HG03060 (cell line): Measurements from ENCODE around the gene CDH5.

Source experiments
- ATAC-seq: cut with Tn5 transposase; IDR thresholded peaks from one replicate; pipeline ENCODE4 v1.9.1; 2021; ENCODE audit warnings: low read depth, moderate number of reproducible peaks; ENCODE audit not compliant: unreplicated experiment

The CDH5 gene

GRCh38 chr16:66372898-66373155 lies 6.3 kb downstream of the CDH5 start:
- ATAC-seq, result no peak

DNA sequence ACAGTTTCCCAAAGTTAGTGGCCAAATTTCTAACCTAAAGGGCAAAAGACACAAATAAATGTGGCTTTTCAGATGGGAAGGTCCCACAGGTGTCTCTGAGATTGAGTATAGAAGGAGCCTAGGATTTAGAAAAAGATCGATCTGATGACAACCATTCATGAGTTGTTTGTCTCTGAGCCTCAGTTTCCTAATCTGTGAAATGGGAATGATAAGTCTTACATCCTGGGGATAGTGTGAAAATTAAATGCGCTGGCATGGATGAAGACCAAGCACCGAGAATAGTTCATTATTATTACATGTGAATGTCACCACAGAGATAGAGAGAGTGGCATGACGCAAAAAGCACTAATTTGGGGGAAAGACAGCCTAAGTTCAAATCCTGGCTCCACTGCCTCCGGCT lies 7.2 kb downstream of the CDH5 start:
- ATAC-seq, result no peak

GRCh38 chr16:66374176-66374575 lies 7.7 kb downstream of the CDH5 start:
- ATAC-seq, result no peak

DNA sequence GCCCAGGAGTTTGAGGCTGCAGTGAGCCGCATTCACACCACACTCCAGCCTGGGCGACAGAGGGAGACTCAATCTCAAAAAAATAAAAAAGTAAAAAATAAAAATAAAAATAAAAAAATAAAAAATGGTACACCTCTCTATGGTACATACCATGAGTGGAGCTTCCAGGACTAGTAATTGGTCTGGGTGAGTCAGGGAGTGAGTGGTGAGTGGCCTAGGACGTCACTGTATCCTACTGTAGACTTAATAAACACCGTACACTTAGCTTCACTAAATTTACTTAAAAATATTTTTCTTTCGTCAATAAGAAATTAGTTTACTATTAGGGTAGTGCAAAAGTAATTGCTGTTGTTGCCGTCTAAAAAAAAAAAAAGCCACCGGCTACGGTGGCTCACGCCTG lies 9.0 kb downstream of the CDH5 start:
- ATAC-seq, result no peak

- no peak for ATAC-seq
Observed at GRCh38 chr16:66376114-66376513, 9.6 kb downstream of the CDH5 start.

GRCh38 chr16:66376577-66377305 lies 10.2 kb downstream of the CDH5 start:
- ATAC-seq, result no peak

GRCh38 chr16:66377324-66377723 lies 10.8 kb downstream of the CDH5 start:
- no peak for ATAC-seq

GRCh38 chr16:66378741-66379570 lies 12.5 kb downstream of the CDH5 start:
- no peak for ATAC-seq

DNA sequence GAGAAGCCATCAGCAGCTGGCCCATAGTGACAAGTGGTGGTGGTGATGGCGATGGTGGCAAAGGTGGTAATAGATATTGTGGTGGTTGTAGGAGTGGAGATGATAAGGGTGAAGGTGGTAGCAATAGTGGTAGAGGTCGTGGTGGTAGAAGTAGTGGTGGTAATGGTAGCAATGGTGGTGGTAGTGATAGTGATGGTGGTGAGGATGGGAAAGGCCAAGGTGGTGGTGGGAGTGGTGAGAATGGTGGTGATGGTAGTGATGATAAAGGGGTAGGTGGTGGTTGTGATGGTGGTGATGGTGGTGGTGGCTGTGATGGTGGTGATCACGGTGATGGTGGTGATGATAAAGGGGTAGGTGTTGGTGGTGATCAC lies 13.1 kb downstream of the CDH5 start:
- no peak for ATAC-seq

DNA sequence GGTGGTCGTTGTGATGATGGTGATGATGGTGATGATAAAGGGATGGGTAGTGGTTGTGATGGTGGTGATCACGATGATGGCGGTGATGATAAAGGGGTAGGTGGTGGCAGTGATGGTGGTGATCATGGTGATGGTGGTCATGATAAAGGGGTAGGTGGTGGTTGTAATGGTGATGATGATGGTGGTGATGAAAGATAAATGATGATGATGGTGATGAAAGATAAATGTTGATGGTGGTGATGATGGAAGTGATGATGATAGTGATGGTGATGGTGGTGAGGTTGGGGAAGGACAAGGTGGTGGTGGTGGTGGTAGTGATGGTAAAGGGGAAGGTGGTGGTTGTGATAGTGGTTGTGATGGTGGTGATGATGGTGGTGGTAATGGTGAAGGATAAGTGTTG lies 13.9 kb downstream of the CDH5 start:
- ATAC-seq, result no peak

DNA sequence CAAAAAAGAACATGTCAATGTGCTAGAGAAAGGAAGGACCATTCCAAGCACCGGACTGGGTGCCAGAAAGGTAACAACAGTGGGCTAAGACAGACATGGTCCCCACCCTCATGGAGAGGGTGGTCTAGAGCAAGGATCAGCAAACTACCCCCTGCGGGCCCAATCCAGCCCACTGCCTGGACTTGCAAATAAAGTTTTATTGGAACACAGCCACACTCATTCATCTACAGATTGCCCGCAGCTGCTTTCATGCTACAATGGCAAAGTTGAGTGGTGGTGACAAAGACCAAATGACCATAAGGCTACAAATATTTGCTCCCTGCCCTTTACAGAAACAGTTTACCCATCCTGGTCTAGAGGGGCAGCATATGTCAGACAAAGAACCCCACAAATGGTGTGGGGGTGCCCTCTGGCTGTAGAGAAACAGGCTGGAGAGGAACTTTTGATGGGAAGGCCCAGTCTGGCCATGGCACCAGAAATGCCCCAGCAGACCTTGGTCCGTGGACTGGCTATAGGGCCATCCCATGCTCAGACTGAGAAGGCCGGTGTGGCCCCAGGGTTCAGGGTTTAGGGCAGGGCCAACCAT lies 15.2 kb downstream of the CDH5 start:
- ATAC-seq, result no peak

- no peak for ATAC-seq
Observed at GRCh38 chr16:66382171-66382965, 15.9 kb downstream of the CDH5 start.

- ATAC-seq, result no peak
Observed at GRCh38 chr16:66382966-66383299, 16.4 kb downstream of the CDH5 start.

DNA sequence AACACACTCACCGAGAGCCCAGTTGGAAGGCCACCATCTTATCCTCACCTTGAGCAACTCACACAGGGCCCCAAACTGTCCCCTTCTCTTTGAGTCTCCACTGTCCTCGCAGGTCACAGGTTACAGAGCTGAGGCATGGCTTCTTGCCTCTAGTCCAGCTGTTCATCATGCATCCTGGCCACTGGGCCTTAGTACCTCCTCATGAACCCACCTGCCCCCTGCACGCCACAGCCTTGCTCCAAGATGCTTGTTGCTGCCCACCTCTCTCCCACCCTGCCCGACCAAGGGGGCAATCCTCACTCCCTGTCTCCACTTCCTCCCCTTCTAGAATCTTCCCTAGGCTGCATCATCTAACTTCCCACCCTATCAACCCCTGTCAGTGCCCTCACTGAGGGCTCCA lies 17.1 kb downstream of the CDH5 start:
- no peak for ATAC-seq

GRCh38 chr16:66385415-66385814 lies 18.9 kb downstream of the CDH5 start:
- no peak for ATAC-seq

- no peak for ATAC-seq
Observed at GRCh38 chr16:66386629-66387622, 20.4 kb downstream of the CDH5 start.

DNA sequence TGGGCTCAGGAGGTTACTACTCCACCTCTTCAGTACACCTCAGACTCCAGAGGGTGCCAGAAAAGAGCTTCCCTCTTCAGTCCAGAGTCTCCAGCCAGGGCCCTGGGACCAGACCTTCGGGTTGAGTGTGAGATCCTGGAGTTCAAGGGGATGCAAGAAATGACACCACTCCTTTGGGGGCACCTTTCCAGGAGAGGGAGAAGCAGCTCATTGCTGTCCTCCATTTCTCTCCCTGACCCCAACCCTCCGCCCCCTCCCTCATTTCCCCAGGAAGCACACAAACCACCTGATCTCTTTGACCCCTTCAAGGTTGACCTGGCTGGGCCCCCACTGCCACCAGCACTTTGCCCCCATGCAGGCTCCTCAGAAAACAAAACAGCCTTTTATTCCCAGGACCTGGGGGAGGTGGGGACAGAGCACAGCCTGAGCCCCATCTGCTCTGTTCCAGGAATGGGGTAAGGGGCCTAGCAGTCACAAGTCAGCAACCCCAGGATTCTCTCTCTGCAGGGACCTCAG lies 21.4 kb downstream of the CDH5 start:
- ATAC-seq, result no peak

DNA sequence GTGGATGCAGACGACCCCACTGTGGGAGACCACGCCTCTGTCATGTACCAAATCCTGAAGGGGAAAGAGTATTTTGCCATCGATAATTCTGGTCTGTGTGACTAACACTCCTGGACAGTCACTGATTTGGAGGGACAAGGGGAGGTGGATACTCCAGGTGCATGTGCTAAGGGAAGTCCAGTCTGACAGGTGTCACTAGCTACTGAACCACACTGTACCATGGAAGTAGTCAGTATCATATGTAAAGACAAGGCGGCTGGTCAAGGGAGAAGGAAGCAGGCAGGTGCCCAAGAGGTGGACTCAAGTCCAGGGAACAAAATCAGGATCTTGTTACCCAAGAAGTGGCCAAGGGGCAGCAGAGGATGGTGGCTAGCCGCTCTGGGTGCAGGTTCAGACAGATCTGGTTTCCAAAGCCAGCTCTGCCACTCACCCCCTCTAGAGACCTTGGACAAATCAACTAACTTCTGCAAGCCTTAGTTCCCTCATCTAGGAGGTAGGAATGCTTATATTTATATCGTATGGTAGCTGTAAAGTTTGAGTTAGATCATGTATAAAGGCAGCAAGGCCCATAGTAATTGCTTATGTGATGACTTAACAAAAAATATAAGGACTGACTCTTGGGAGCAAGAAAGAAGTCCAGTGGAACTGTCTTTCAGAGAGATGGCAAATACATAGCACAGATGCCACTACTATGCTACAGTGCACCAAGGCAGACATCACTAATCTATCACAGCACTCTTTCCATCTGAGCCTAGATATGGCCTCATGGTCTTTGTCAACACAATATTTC lies 22.1 kb downstream of the CDH5 start:
- no peak for ATAC-seq
